Trophoblast cell (in vitro differentiated cells and primary cell): ENCODE data around the gene ACTN2.

Experiments
- DNase-seq, 2 donors: peaks; one replicate each; pipeline ENCODE4 v3.0.0-alpha.2; 2016
- H2AFZ ChIP-seq: 2 replicates; pipeline ENCODE4 v1.6.1; 2013; ENCODE audit warnings: low read length, moderate library complexity, mild to moderate bottlenecking; ENCODE audit not compliant: insufficient read depth, poor library complexity
- H2AK5ac ChIP-seq: 2 replicates; pipeline ENCODE4 v1.6.1; 2013; ENCODE audit warnings: mild to moderate bottlenecking, low read length
- H2BK120ac ChIP-seq: 2 replicates; pipeline ENCODE4 v1.6.1; 2013; ENCODE audit warnings: low read length, mild to moderate bottlenecking, moderate library complexity; ENCODE audit not compliant: insufficient read depth, poor library complexity
- H2BK12ac ChIP-seq: 2 replicates; pipeline ENCODE4 v1.6.1; 2013; ENCODE audit warnings: mild to moderate bottlenecking, low read length, moderate library complexity
- H2BK5ac ChIP-seq: 2 replicates; pipeline ENCODE4 v1.6.1; 2013; ENCODE audit warnings: low read length, low read depth, moderate library complexity, mild to moderate bottlenecking; ENCODE audit not compliant: poor library complexity
- H3K14ac ChIP-seq: 2 replicates; pipeline ENCODE4 v1.6.1; 2013; ENCODE audit warnings: mild to moderate bottlenecking, low read length
- H3K18ac ChIP-seq: 2 replicates; pipeline ENCODE4 v1.6.1; 2013; ENCODE audit warnings: mild to moderate bottlenecking, low read length
- H3K23ac ChIP-seq: 2 replicates; pipeline ENCODE4 v1.6.1; 2013; ENCODE audit warnings: low read length
- H3K27ac ChIP-seq: 2 replicates; pipeline ENCODE4 v1.5.1; 2013; ENCODE audit warnings: low read depth, mild to moderate bottlenecking, inconsistent platforms, low read length, moderate library complexity
- H3K27me3 ChIP-seq: 2 replicates; pipeline ENCODE4 v1.6.1; 2013; ENCODE audit warnings: inconsistent platforms, mild to moderate bottlenecking, low read length, moderate library complexity; ENCODE audit not compliant: insufficient read depth
- H3K36me3 ChIP-seq, 2 experiments: 1 replicate in 1 of 2; 2 replicates in 1 of 2; pipeline ENCODE4 v1.6.1; 2013; ENCODE audit warnings: low read length in 2 of 2, mild to moderate bottlenecking in 2 of 2, moderate library complexity in 1 of 2; ENCODE audit not compliant: insufficient read depth in 2 of 2, control insufficient read depth in 1 of 2
- H3K4ac ChIP-seq: 2 replicates; pipeline ENCODE4 v1.6.1; 2013; ENCODE audit warnings: low read depth, mild to moderate bottlenecking, low read length, moderate library complexity
- H3K4me1 ChIP-seq, 2 experiments: 1 replicate in 1 of 2; 2 replicates in 1 of 2; pipeline ENCODE4 v1.6.1; 2013; ENCODE audit warnings: low read length in 2 of 2, mild to moderate bottlenecking in 2 of 2, moderate library complexity in 1 of 2; ENCODE audit not compliant: insufficient read depth in 2 of 2, control insufficient read depth in 1 of 2
- H3K4me2 ChIP-seq: 2 replicates; pipeline ENCODE4 v1.6.1; 2013; ENCODE audit warnings: inconsistent platforms, mild to moderate bottlenecking, low read length, moderate library complexity
- H3K4me3 ChIP-seq: 2 replicates; pipeline ENCODE4 v1.5.1; 2013; ENCODE audit warnings: mild to moderate bottlenecking, low read depth, low read length, inconsistent platforms
- H3K79me1 ChIP-seq: one replicate; pipeline ENCODE4 v1.6.1; 2013; ENCODE audit warnings: low read length
- H3K79me2 ChIP-seq: 2 replicates; pipeline ENCODE4 v1.6.1; 2013; ENCODE audit warnings: low read length, mild to moderate bottlenecking; ENCODE audit not compliant: control insufficient read depth, insufficient read depth, poor library complexity
- H3K9ac ChIP-seq: 2 replicates; pipeline ENCODE4 v1.6.1; 2013; ENCODE audit warnings: mild to moderate bottlenecking, low read length
- H3K9me3 ChIP-seq: 2 replicates; pipeline ENCODE4 v1.6.1; 2013; ENCODE audit warnings: low read depth, mild to moderate bottlenecking, control low read depth, inconsistent platforms, low read length; ENCODE audit not compliant: insufficient read depth
- H4K12ac ChIP-seq: 2 replicates; pipeline ENCODE4 v1.6.1; 2013; ENCODE audit warnings: low read depth, mild to moderate bottlenecking, low read length, moderate library complexity
- H4K8ac ChIP-seq: 2 replicates; pipeline ENCODE4 v1.6.1; 2013; ENCODE audit warnings: low read depth, mild to moderate bottlenecking, low read length, moderate library complexity
- H4K91ac ChIP-seq: one replicate; pipeline ENCODE4 v1.6.1; 2013; ENCODE audit warnings: low read depth, mild to moderate bottlenecking, low read length, moderate library complexity
- WGBS: extraction: QIAGEN DNeasy Blood & Tissue Kit; methylation state at CpG from one replicate; pipeline ENCODE4 v1.1.7; 2013; ENCODE audit warnings: missing lambda C conversion rate; ENCODE audit not compliant: insufficient read length, insufficient coverage; ENCODE audit errors: extremely low coverage; 5-methylcytosine and 5-hydroxymethylcytosine counted together

Gene ACTN2

GRCh38 chr1:236686815-236687160, 489 bp downstream of the ACTN2 start:
- H3K18ac ChIP-seq = no peak overlapping the region
- no CpG with 5 or more reads among the region's 31 CpGs for WGBS

GRCh38 chr1:236687273-236687672, 974 bp downstream of the ACTN2 start:
- Histone ChIP-seq H4K8ac (no peak overlapping the region), H3K4me3 (no peak overlapping the region), H3K36me3 (no peaks in the 10 kb centered on the region), H3K4me2 (no peak overlapping the region), H3K27ac (no peak overlapping the region), H2AFZ (no peak overlapping the region), H3K4me1 (peaks cover 6 to 8% of the 10 kb centered on the region in 2 experiments), H2AK5ac (no peak overlapping the region), H3K9ac (no peak overlapping the region), H3K27me3 (peaks cover 13% of the 10 kb centered on the region), H3K14ac (no peak overlapping the region), H3K79me1 (peaks cover 2% of the 10 kb centered on the region), H3K23ac (no peak overlapping the region), H3K79me2 (peaks cover 2% of the 10 kb centered on the region), H4K91ac (no peak overlapping the region), H3K9me3 (no peaks in the 10 kb centered on the region), H3K18ac (no peak overlapping the region), H2BK120ac (no peak overlapping the region), H2BK5ac (no peak overlapping the region), H3K4ac (no peak overlapping the region), H4K12ac (no peak overlapping the region), H2BK12ac (no peak overlapping the region)
- no peak for DNase-seq
- WGBS = no CpG with 5 or more reads among the region's 8 CpGs

More at GRCh38 chr1:236686815-236687160, 489 bp downstream of the ACTN2 start:
- no peak overlapping the region for H4K91ac ChIP-seq
- peak overlapping the region; percentile 22 for H4K8ac ChIP-seq
- H3K4me1 ChIP-seq = peaks cover 6 to 8% of the 10 kb centered on the region in 2 experiments
- H3K14ac ChIP-seq = no peak overlapping the region
- peaks cover 13% of the 10 kb centered on the region for H3K27me3 ChIP-seq
- H2AK5ac ChIP-seq = no peak overlapping the region
- no peak overlapping the region for H3K4ac ChIP-seq
- peak overlapping the region; percentile 65 for H2AFZ ChIP-seq
- no peak overlapping the region for H3K9ac ChIP-seq
- peak overlapping the region; percentile 29 for H3K4me3 ChIP-seq
- peaks cover 2% of the 10 kb centered on the region for H3K79me1 ChIP-seq
- H3K36me3 ChIP-seq = no peaks in the 10 kb centered on the region
- H2BK120ac ChIP-seq = no peak overlapping the region
- H3K79me2 ChIP-seq = peaks cover 2% of the 10 kb centered on the region
- H3K27ac ChIP-seq = no peak overlapping the region
- no peak overlapping the region for H2BK5ac ChIP-seq
- no peak overlapping the region for H2BK12ac ChIP-seq
- no peak overlapping the region for H3K23ac ChIP-seq
- H4K12ac ChIP-seq = no peak overlapping the region
- H3K4me2 ChIP-seq = peak overlapping the region; percentile 61
- H3K9me3 ChIP-seq = no peaks in the 10 kb centered on the region
- DNase-seq = no peak

GRCh38 chr1:236688705-236689104, 2.4 kb downstream of the ACTN2 start:
- Histone ChIP-seq H4K91ac (no peak overlapping the region), H2BK12ac (no peak overlapping the region), H3K14ac (no peak overlapping the region), H3K18ac (no peak overlapping the region), H3K79me2 (peaks cover 2% of the 10 kb centered on the region), H3K9me3 (no peaks in the 10 kb centered on the region), H3K4me1 (peaks cover 6 to 8% of the 10 kb centered on the region in 2 experiments), H3K27ac (no peak overlapping the region), H4K12ac (no peak overlapping the region), H4K8ac (no peak overlapping the region), H3K9ac (no peak overlapping the region), H3K4me2 (no peak overlapping the region), H2BK120ac (no peak overlapping the region), H3K4ac (no peak overlapping the region), H3K79me1 (peaks cover 2% of the 10 kb centered on the region), H2AK5ac (no peak overlapping the region), H3K23ac (no peak overlapping the region), H3K27me3 (peaks cover 13% of the 10 kb centered on the region), H3K36me3 (no peaks in the 10 kb centered on the region), H2BK5ac (no peak overlapping the region), H2AFZ (no peak overlapping the region), H3K4me3 (no peak overlapping the region)
- WGBS = no CpG with 5 or more reads among the region's 4 CpGs
- DNase-seq = peak in 1 of 2 donors; percentile 7

GRCh38 chr1:236689713-236690569, 3.6 kb downstream of the ACTN2 start:
- WGBS = no CpG with 5 or more reads among the region's 11 CpGs
- H3K79me2 ChIP-seq = peaks cover 2% of the 10 kb centered on the region
- no peaks in the 10 kb centered on the region for H3K9me3 ChIP-seq
- H3K9ac ChIP-seq = no peak overlapping the region
- no peaks in the 10 kb centered on the region for H3K36me3 ChIP-seq
- H3K23ac ChIP-seq = no peak overlapping the region
- H3K4me3 ChIP-seq = no peak overlapping the region
- H4K12ac ChIP-seq = no peak overlapping the region
- H3K18ac ChIP-seq = no peak overlapping the region
- H3K4ac ChIP-seq = no peak overlapping the region
- H4K91ac ChIP-seq = no peak overlapping the region
- no peak overlapping the region for H4K8ac ChIP-seq
- DNase-seq = no peak
- no peak overlapping the region for H2BK12ac ChIP-seq
- H3K27me3 ChIP-seq = peaks cover 13% of the 10 kb centered on the region
- H2BK5ac ChIP-seq = no peak overlapping the region
- no peak overlapping the region for H2BK120ac ChIP-seq
- H2AFZ ChIP-seq = no peak overlapping the region
- no peak overlapping the region for H3K4me2 ChIP-seq
- no peak overlapping the region for H3K14ac ChIP-seq
- H3K27ac ChIP-seq = no peak overlapping the region
- H3K79me1 ChIP-seq = peaks cover 2% of the 10 kb centered on the region
- H2AK5ac ChIP-seq = no peak overlapping the region
- peaks cover 6 to 8% of the 10 kb centered on the region in 2 experiments for H3K4me1 ChIP-seq
